Measurements from ENCODE around the gene CRIM1. TPM values are rescaled to one million over a fixed set of nuclear protein-coding genes. Genes with fewer than 3 reads are reported as not detected.
A peak's percentile ranks its signal among the peaks of the same experiment; 100 is the strongest.

CRIM1 gene
- total RNA-seq, 1 donor from 2014 or later, result 30.3 TPM

- DNase-seq (ENCODE audit: extremely low spot score, unreplicated experiment), result no peak
- peaks cover 10% of the 10 kb centered on the region for H3K4me1 Mint-ChIP-seq (ENCODE audit: unreplicated experiment)
- H3K4me3 Mint-ChIP-seq, result no peak overlapping the region
- TF ChIP-seq CTCF (conservative IDR thresholded peaks at IDR 0.05), result no peak
- H3K27me3 Mint-ChIP-seq, result no peaks in the 10 kb centered on the region
- H3K36me3 Mint-ChIP-seq, result peaks cover 21% of the 10 kb centered on the region
- no peak overlapping the region for H3K27ac Mint-ChIP-seq
- H3K9me3 Mint-ChIP-seq, result no peaks in the 10 kb centered on the region
These were observed 142.1 kb downstream of the CRIM1 start for GRCh38 chr2:36497570-36498163.

GRCh38 chr2:36499128-36499820 lies 143.7 kb downstream of the CRIM1 start:
- H3K4me1 Mint-ChIP-seq (ENCODE audit: unreplicated experiment), result peaks cover 5% of the 10 kb centered on the region
- H3K4me3 Mint-ChIP-seq, result no peak overlapping the region
- no peaks in the 10 kb centered on the region for H3K27me3 Mint-ChIP-seq
- no peak overlapping the region for H3K27ac Mint-ChIP-seq
- no peaks in the 10 kb centered on the region for H3K9me3 Mint-ChIP-seq
- H3K36me3 Mint-ChIP-seq, result peaks cover 25% of the 10 kb centered on the region
- no peak for TF ChIP-seq CTCF (conservative IDR thresholded peaks at IDR 0.05)
- DNase-seq (ENCODE audit: extremely low spot score, unreplicated experiment), result no peak

GRCh38 chr2:36500072-36500471 lies 144.5 kb downstream of the CRIM1 start:
- DNase-seq (ENCODE audit: extremely low spot score, unreplicated experiment), result no peak
- no peak for TF ChIP-seq CTCF (conservative IDR thresholded peaks at IDR 0.05)
- Mint-ChIP-seq H3K27ac (no peak overlapping the region), H3K36me3 (peaks cover 21% of the 10 kb centered on the region), H3K4me1 (ENCODE audit: unreplicated experiment) (peaks cover 5% of the 10 kb centered on the region), H3K4me3 (no peak overlapping the region), H3K9me3 (no peaks in the 10 kb centered on the region), H3K27me3 (no peaks in the 10 kb centered on the region)

- TF ChIP-seq CTCF (conservative IDR thresholded peaks at IDR 0.05), result no peak
- no peak for DNase-seq (ENCODE audit: extremely low spot score, unreplicated experiment)
- Mint-ChIP-seq H3K9me3 (no peaks in the 10 kb centered on the region), H3K4me1 (ENCODE audit: unreplicated experiment) (peaks cover 10% of the 10 kb centered on the region), H3K4me3 (no peak overlapping the region), H3K36me3 (peaks cover 21% of the 10 kb centered on the region), H3K27me3 (no peaks in the 10 kb centered on the region), H3K27ac (no peak overlapping the region)
These were observed 146.5 kb downstream of the CRIM1 start for GRCh38 chr2:36502081-36502480.

GRCh38 chr2:36507408-36507812 lies 151.8 kb downstream of the CRIM1 start:
- peaks cover 11% of the 10 kb centered on the region for H3K36me3 Mint-ChIP-seq
- no peaks in the 10 kb centered on the region for H3K27me3 Mint-ChIP-seq
- peaks cover 11% of the 10 kb centered on the region for H3K4me1 Mint-ChIP-seq (ENCODE audit: unreplicated experiment)
- TF ChIP-seq CTCF (conservative IDR thresholded peaks at IDR 0.05), result peak; percentile 76
- H3K27ac Mint-ChIP-seq, result no peak overlapping the region
- no peaks in the 10 kb centered on the region for H3K9me3 Mint-ChIP-seq
- DNase-seq (ENCODE audit: extremely low spot score, unreplicated experiment), result no peak
- no peak overlapping the region for H3K4me3 Mint-ChIP-seq

Data from type B pancreatic cell (in vitro differentiated cells).